Left ventricle myocardium superior (tissue), 1 donor: Measurements from ENCODE around the gene FBXO31. TPM values are rescaled to one million over a fixed set of nuclear protein-coding genes. Genes with fewer than 3 reads are reported as not detected.

Experiments used
- ATAC-seq: fragments of 200-7000 bp; cut with Tn5 transposase; one replicate; pipeline ENCODE4 v1.9.1; 2020; ENCODE audit warnings: mild to moderate bottlenecking, moderate library complexity
- DNase-seq: peaks from one replicate; pipeline ENCODE4 v3.0.0-alpha.2; 2020
- intact Hi-C: fragments of 100-400 bp; cut with micrococcal nuclease; formaldehyde crosslinking; loops from one replicate; pipeline ENCODE4 v1.11.0; 2022
- total RNA-seq: library from RNA; stranded (reverse); fragmentation: NEBNext Ultra II Directional; extraction: Animal tissue kit (Norgen Biotek cat#: 25700); gene quantifications from one replicate; pipeline ENCODE4 v1.2.1, GENCODE V29; 2021
- donor health status: DM: no; HTN: yes; CAD: no; lungs with severe emphysema.

The FBXO31 gene
- total RNA-seq, 1 donor from 2014 or later = 71.7 TPM

DNA sequence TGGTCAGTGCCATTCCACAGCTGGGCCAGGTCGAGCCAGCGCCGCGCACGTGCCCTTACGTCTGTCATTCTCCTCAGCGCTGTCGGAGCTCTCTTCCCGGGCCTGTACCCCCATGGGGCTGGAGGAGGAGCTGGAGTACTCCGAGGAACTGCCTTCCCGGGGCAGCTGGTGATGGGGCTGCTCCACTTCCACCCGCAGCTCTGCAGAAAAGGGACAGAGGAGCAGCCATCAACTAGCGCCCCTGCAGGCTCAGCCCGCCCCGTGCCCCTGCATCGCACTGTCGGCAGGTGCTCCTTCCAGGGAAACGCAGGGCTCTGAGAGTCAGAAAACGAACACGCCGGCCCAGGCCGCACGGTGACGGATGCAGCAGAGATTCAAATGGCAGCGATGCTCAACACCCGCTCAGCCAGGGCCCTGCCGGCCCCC, 29.4 kb upstream of the FBXO31 start:
- ATAC-seq (no peak), DNase-seq (no peak)
- intact Hi-C loops = no loop called here

- DNase-seq (no peak), ATAC-seq (no peak)
- intact Hi-C loops = no loop called here
Observed at GRCh38 chr16:87412371-87412995, 28.9 kb upstream of the FBXO31 start.

DNA sequence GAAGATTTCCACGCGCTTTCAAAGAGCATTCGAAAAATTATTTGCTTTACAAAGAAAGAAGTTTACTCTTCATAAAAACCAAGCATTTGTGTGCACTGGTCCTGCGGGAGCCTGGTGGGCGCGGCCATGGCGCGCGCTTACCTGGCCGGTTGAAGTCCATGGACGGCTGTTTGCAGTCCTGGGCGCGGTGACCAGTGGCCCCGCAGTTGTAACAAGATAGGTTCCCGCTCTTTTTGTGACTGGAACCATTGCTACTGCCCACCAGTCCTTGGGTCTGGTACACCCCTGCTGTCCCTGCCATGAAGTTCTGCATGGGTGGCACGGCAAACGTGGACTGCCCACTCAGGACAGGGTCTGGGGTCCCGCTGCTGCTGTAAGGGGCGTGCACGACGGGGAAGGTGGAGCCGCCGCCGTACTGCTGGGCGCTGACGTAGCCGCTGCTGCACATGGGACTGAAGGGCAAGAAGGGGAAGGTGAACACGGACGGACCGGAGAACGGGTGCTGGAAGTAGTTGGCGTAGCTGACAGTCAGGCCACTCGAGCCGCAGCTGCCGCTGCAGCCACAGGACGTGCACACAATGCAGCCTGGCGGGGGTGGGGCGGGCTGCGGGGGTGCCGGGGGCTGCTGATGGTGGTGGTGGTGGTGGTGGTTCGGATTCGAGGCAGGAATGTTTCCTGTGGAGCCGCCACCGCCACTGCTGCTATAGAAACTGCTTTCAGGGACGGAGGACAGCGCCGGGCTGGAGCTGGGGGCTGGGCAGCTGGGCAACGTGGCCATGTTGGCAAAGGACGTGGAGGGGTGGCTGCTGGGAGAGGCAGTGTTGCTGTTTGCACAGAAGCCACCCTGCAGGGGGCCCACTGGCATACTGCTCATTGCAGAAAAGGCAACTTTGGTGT, 28.0 kb upstream of the FBXO31 start:
- intact Hi-C loops = no loop called here
- DNase-seq (no peak), ATAC-seq (no peak)

- DNase-seq (no peak), ATAC-seq (no peak)
- intact Hi-C loops = no loop called here
Observed at GRCh38 chr16:87410968-87411367, 27.4 kb upstream of the FBXO31 start.

DNA sequence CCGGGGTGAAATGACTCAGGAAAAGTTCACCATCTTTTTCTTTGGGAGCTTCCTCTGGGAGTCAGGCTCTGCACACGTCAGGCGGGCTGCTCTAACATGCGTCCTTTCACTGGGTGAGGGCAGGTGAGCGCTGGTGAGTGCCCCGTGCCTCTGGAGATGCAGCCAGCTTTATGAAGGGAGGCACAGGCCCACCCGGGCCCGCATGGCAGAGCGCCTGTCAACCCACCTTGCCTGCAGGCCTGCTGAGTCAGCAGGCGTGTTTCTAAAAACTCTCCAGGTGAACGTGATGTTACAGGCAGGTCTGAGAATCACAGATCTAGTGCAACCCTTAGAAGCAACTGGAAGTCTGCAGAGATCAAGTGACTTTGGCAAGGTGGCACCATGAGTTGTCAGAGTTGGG, 27.0 kb upstream of the FBXO31 start:
- no peak for DNase-seq
- no peak for ATAC-seq
- intact Hi-C loops = no loop called here

DNA sequence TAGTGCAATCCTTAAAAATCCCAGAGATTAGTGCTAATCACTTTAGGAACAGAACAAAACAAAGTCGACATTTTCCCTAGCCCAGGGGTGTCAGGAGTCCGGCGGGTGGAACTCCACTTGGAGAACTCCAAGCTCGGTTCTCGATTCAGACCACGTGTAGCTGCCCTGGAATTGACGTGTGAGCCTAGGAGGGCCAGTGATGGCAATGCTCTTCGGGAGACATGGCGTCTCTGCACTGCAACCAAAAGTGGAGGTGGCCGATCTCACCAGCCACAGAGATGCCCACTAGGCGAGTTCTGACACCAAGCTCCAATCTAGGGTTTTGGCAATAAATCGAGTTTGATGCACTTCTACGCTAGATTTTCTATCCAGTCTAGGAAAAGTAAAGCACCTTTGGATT, 26.2 kb upstream of the FBXO31 start:
- no peak for ATAC-seq
- intact Hi-C loops = no loop called here
- no peak for DNase-seq

GRCh38 chr16:87409153-87409552, 25.6 kb upstream of the FBXO31 start:
- no peak for DNase-seq
- no peak for ATAC-seq
- intact Hi-C loops = no loop called here

- ATAC-seq (peak; percentile 32), DNase-seq (peak; percentile 49)
- intact Hi-C loops = no loop called here
Observed at GRCh38 chr16:87407511-87408112, 24.0 kb upstream of the FBXO31 start.

- ATAC-seq (no peak), DNase-seq (no peak)
- intact Hi-C loops = no loop called here
Observed at GRCh38 chr16:87406495-87407088, 23.0 kb upstream of the FBXO31 start.

GRCh38 chr16:87404764-87405625, 21.4 kb upstream of the FBXO31 start:
- DNase-seq (no peak), ATAC-seq (peak; percentile 54)
- intact Hi-C loops = no loop called here

GRCh38 chr16:87395181-87395842, 11.7 kb upstream of the FBXO31 start:
- intact Hi-C loops = no loop called here
- DNase-seq (no peak), ATAC-seq (no peak)

DNA sequence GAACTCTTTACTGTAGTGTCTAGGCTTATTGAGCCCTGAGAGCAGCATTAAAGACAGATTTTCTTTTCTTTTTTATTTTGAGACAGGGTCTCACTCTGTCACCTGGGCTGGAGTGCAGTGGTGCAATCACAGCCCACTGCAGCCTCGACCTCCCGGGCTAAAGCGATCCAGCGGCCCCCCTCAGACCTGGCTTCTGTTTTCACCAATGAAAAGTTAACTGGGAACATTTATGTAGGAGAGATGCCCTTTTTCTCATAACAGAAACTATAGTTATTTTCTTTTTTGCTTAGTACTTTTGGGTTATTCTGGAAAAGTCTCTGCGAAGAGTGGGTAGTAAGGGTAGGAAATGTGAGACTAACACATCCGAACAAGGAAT, 10.1 kb upstream of the FBXO31 start:
- intact Hi-C loops = no loop called here
- ATAC-seq (no peak), DNase-seq (no peak)

DNA sequence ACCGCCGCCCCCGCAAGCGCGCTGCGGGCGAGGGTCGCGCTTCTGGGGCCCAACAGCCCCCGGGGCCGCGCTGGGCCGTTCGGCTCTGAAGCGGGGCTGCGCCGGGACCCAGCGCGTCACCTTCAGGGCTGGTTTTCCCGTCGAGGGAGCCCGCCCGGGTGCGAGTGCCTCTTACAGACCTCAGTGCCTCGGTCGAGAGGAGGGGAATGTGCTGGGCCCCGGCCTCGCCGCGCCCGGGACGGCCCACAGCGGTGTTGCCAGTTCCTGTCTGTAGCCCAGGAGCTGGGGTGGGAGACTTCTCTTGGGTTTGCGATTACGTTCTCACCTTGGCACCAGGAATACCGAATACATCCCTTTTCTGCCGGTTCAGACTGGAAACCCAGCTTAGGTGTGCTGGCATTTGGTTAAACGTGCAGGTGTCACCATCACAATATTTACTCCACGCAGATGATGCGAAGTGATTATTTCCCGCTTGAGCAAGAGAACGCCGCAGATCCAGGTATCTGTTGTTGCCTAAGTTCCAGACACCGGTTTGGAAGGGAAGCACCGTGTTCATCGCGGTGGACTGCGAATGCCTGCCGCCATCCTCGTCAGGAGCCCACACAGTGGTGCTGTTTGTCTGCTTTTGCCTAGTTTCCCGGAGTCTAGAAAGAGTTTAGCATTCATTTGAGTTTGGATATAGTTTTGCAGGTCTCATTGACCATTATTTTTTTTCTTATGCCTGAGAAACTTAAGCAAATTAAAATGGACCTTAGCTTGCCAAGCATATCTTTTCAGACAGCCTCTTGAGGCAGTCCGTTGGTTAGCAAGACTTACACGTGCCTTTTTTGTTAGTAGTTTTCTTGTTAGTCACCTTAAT, 9.5 kb upstream of the FBXO31 start:
- no peak for ATAC-seq
- DNase-seq = peak; percentile 70
- intact Hi-C loops = no loop called here

DNA sequence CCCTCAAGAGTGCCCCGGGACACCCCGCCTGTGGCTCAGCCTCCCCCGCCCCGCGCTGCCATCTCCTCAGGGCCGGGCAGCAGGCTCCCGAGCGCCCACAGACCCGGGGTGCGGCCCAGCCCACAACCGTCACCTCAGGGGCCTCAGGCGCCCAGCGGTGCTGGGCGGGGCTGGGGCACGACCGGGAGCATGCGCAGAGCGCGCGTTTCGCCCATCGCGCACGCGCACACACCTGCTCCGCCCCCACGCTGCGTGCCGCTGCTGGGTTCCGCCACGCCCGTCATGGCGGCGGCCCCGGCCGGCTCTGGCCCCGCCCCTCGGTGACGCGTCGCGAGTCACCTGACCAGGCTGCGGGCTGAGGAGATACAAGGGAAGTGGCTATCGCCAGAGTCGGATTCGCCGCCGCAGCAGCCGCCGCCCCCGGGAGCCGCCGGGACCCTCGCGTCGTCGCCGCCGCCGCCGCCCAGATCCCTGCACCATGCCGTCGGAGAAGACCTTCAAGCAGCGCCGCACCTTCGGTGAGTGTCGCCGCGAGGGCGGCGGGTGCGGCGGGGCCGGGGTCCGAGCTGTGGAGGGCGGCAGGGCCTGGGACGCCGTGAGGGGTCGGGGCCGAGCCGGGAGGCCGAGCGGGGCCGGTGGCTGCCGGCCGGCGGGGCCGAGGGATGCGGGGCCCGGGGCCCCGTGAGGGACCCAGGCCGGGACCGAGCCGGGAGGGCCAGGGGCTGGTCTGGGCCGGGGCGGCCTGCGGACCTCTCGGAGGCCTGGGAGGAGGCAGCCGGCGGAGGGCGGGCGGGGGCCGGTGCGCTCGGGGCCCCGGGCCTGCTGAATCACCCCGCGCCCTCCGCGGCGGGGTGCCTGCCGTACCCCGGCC, 8.6 kb upstream of the FBXO31 start, which contains the start of gene MAP1LC3B:
Gene MAP1LC3B (plus strand): TSS at position 387 of the 871 bp plus-strand sequence. CDS start 92 bp downstream, at position 479.
- DNase-seq = peak; percentile 98
- intact Hi-C loops = no loop called here
- peak; percentile 90 for ATAC-seq

DNA sequence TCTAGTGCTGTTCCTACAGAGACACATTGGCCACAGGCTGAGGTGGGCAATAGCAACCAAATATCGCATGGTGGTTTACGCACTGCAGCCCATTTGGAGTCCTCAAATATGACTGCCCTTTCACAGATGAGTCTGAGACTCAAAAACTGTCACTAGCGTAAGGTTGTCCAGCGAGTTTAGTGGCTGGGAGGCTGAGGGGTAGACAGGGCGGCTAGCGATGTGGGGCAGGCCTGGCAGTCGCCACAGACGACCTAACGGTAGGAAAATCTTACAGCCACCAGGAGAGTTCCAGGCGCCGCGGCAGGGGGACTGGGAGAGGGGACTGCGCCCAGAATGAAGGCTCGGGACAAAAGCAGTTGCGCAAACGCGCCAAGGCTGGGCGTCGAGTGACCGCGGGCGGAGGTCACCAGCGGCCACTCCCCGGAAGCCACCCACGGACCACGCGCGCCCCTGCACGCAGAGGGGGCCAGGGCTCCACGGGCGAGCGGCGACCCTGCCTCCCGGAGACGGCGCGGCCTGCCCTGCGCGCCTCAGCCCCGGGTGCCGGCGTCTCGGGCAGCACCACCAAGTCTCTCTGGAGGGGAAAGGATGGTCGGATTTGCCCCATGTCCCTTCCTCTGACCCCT, 7.9 kb upstream of the FBXO31 start:
- intact Hi-C loops = no loop called here

DNA sequence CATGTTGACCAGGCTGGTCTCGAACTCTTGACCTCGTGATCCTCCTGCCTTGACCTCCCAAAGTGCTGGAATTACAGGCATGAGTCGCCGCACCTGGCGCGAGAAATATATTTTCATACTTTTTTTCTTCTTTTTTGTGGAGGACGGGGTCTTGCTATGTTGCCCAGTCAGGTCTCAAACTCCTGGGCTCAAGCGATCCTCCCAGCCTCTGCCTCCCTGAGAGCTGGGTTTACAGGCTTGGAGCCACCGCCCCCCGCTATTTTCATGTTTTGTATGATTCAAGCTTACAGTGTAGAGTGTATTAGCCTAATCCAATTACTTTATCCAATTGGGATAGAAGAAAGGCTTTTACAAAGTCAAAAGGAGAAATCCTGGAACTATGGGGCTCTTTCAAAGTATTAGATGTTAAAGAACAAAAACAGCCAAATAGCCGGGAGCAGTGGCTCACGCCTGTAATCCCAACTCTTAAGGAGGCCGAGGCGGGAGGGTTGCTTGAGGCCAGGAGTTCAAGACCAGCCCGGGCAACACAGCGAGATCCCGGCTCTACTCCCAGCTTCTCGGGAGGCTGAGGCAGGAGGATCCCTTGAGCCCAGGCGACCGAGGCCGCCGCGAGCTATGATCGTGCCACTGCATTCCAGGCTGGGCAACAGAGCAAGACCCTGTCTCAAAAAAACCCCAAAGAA, 7.2 kb upstream of the FBXO31 start:
- DNase-seq (no peak), ATAC-seq (no peak)
- intact Hi-C loops = no loop called here

More for the DNA sequence above, 7.9 kb upstream of the FBXO31 start:
- ATAC-seq (peak; percentile 44), DNase-seq (peak; percentile 84)
